Measurements from ENCODE around the gene GCAT. TPM values are rescaled to one million over a fixed set of nuclear protein-coding genes. Genes with fewer than 3 reads are reported as not detected.

GCAT gene
- polyA plus RNA-seq, 3 donors: 0.56 to 1.9 (median 1.1) TPM

- H3K36me3 Mint-ChIP-seq: peaks cover 70 to 92% of the 10 kb centered on the region in 2 donors
- DNase-seq: no peak
- Histone ChIP-seq H3K36me3 (replicated peaks in 1 of 2; ENCODE audit: control insufficient read depth in 1 of 2, insufficient read depth in 2 of 2, low read length in 2 of 2) (peaks cover 76 to 97% of the 10 kb centered on the region in 2 donors), H2AFZ (ENCODE audit: insufficient read depth, low read depth, low read length, poor library complexity, severe bottlenecking) (no peak overlapping the region), H3K4me2 (replicated peaks; ENCODE audit: extremely low read depth, low read length, poor library complexity, severe bottlenecking) (no peak overlapping the region), H3K27me3 (ENCODE audit: control insufficient read depth in 2 of 2, insufficient read depth in 2 of 2, low read length in 2 of 2) (no peaks in the 10 kb centered on the region), H3K9me3 (replicated peaks in 1 of 2; ENCODE audit: control insufficient read depth in 1 of 2, insufficient read depth in 1 of 2, low read length in 2 of 2) (no peaks in the 10 kb centered on the region), H3K4me3 (replicated peaks in 1 of 3; ENCODE audit: low read depth in 2 of 3, low read length in 3 of 3) (no peak overlapping the region), H4K20me1 (ENCODE audit: insufficient read depth, low read length) (peaks cover 77% of the 10 kb centered on the region), H3K4me1 (ENCODE audit: control insufficient read depth in 1 of 2, insufficient read depth in 2 of 2, low read length in 2 of 2) (peaks cover under 1% of the 10 kb centered on the region in 2 donors), H3K79me2 (ENCODE audit: insufficient read depth, low read length) (peaks cover 53% of the 10 kb centered on the region), H3K9ac (ENCODE audit: insufficient read depth, low read length, poor library complexity, severe bottlenecking) (no peak overlapping the region), H3K27ac (ENCODE audit: low read depth in 1 of 2, low read length in 2 of 2) (peak overlapping the region in 1 of 2 donors; percentile 32)
- intact Hi-C loops (cut with micrococcal nuclease): no loop called here
- no peak overlapping the region for H3K27ac Mint-ChIP-seq
- no peaks in the 10 kb centered on the region for H3K27me3 Mint-ChIP-seq (ENCODE audit: low read depth in 3 of 3)
- TF ChIP-seq CTCF (IDR thresholded peaks at IDR 0.05): no peak
- H3K9me3 Mint-ChIP-seq: no peaks in the 10 kb centered on the region
- WGBS (ENCODE audit: insufficient coverage): 80% methylated on average over 1 of the region's 2 CpGs
- H3K4me3 Mint-ChIP-seq: no peak overlapping the region
- H3K4me1 Mint-ChIP-seq: no peaks in the 10 kb centered on the region
Measured at GRCh38 chr22:37855462-37855861, 47.7 kb downstream of the GCAT start.

GRCh38 chr22:37860796-37861421 lies 53.2 kb downstream of the GCAT start:
- Histone ChIP-seq H3K4me3 (replicated peaks in 1 of 3; ENCODE audit: low read depth in 2 of 3, low read length in 3 of 3) (no peak overlapping the region), H3K4me1 (ENCODE audit: control insufficient read depth in 1 of 2, insufficient read depth in 2 of 2, low read length in 2 of 2) (no peaks in the 10 kb centered on the region), H3K27me3 (ENCODE audit: control insufficient read depth in 2 of 2, insufficient read depth in 2 of 2, low read length in 2 of 2) (no peaks in the 10 kb centered on the region), H3K9me3 (replicated peaks in 1 of 2; ENCODE audit: control insufficient read depth in 1 of 2, insufficient read depth in 1 of 2, low read length in 2 of 2) (no peaks in the 10 kb centered on the region), H3K4me2 (replicated peaks; ENCODE audit: extremely low read depth, low read length, poor library complexity, severe bottlenecking) (no peak overlapping the region), H3K79me2 (ENCODE audit: insufficient read depth, low read length) (no peaks in the 10 kb centered on the region), H3K9ac (ENCODE audit: insufficient read depth, low read length, poor library complexity, severe bottlenecking) (no peak overlapping the region), H3K36me3 (replicated peaks in 1 of 2; ENCODE audit: control insufficient read depth in 1 of 2, insufficient read depth in 2 of 2, low read length in 2 of 2) (peaks cover 84 to 100% of the 10 kb centered on the region in 2 donors), H2AFZ (ENCODE audit: insufficient read depth, low read depth, low read length, poor library complexity, severe bottlenecking) (no peak overlapping the region), H3K27ac (ENCODE audit: low read depth in 1 of 2, low read length in 2 of 2) (no peak overlapping the region), H4K20me1 (ENCODE audit: insufficient read depth, low read length) (peaks cover 62% of the 10 kb centered on the region)
- Mint-ChIP-seq H3K9me3 (no peaks in the 10 kb centered on the region), H3K27me3 (ENCODE audit: low read depth in 3 of 3) (no peaks in the 10 kb centered on the region), H3K4me1 (no peaks in the 10 kb centered on the region), H3K36me3 (peaks cover 74 to 99% of the 10 kb centered on the region in 2 donors), H3K27ac (peak overlapping the region in 1 of 7 donors; percentile 37), H3K4me3 (no peak overlapping the region)
- 100% methylated on average over 3 of the region's 7 CpGs for WGBS (ENCODE audit: insufficient coverage)
- no peak for DNase-seq
- TF ChIP-seq CTCF (IDR thresholded peaks at IDR 0.05): no peak
- intact Hi-C loops (cut with micrococcal nuclease): loop anchor here in 1 of 2 donors (5.0 kb wide), 1 partner anchor 324 kb away; no protein-coding TSS in a partner anchor
